ENCODE results near the gene FOXA3.
A peak's percentile ranks its signal among the peaks of the same experiment; 100 is the strongest.

The FOXA3 gene

GRCh38 chr19:45901912-45902650 is 38.0 kb downstream of the FOXA3 start, which contains the start of gene MYPOP (continued):
- peak; percentile 59; the same call in 1 of the 2 replicates for TF ChIP-seq BCL11B (tag by site-specific recombination; IDR thresholded peaks at IDR 0.05; ENCODE audit: low read depth)
- no peak for TF ChIP-seq HOXA7 (CRISPR knock-in tag; IDR thresholded peaks at IDR 0.05; ENCODE audit: borderline replicate concordance)
- no peak for TF ChIP-seq ZNF596 (tag by site-specific recombination; IDR thresholded peaks at IDR 0.05)
- peak; percentile 63 for TF ChIP-seq ZNF398 (tag by site-specific recombination; IDR thresholded peaks at IDR 0.05)
- TF ChIP-seq ZNF692 (tag by site-specific recombination; IDR thresholded peaks at IDR 0.05): peak; percentile 17; the same call in 1 of the 2 replicates
- 0 out of 2 replicates have a peak, but pooled peaks have one; percentile 17 for TF ChIP-seq GLIS1 (tag by site-specific recombination; IDR thresholded peaks at IDR 0.05)
- TF ChIP-seq ZBTB17 (tag by site-specific recombination; IDR thresholded peaks at IDR 0.05): no peak; the same call in 1 of the 2 replicates
- 0 out of 2 replicates have a peak, but pooled peaks have one; percentile 12 for TF ChIP-seq ZBTB11 (tag by site-specific recombination; conservative IDR thresholded peaks at IDR 0.05; ENCODE audit: low read depth)
- TF ChIP-seq ZFHX2 (tag by site-specific recombination; conservative IDR thresholded peaks at IDR 0.05): no peak
- no peak for TF ChIP-seq REPIN1 (tag by site-specific recombination; IDR thresholded peaks at IDR 0.05; ENCODE audit: low read depth)
- TF ChIP-seq ZNF335 (tag by site-specific recombination; conservative IDR thresholded peaks at IDR 0.05): peak; percentile 98
- no peak for TF ChIP-seq ZNF548 (tag by site-specific recombination; IDR thresholded peaks at IDR 0.05)
- TF ChIP-seq RBAK (tag by site-specific recombination; IDR thresholded peaks at IDR 0.05): no peak
- TF ChIP-seq ZXDB (tag by site-specific recombination; IDR thresholded peaks at IDR 0.05): no peak
- 0 out of 2 replicates have a peak, but pooled peaks have one; percentile 31 for TF ChIP-seq ZNF157 (tag by site-specific recombination; IDR thresholded peaks at IDR 0.05)
- TF ChIP-seq CTCF (tag by site-specific recombination; IDR thresholded peaks at IDR 0.05): peak; percentile 39
- no peak for TF ChIP-seq ZFP3 (tag by site-specific recombination; IDR thresholded peaks at IDR 0.05; ENCODE audit: low read depth)
- no peak for TF ChIP-seq ZNF701 (tag by site-specific recombination; IDR thresholded peaks at IDR 0.05)
- no peak for TF ChIP-seq ZNF133 (tag by site-specific recombination; IDR thresholded peaks at IDR 0.05)
- TF ChIP-seq ZNF19 (tag by site-specific recombination; IDR thresholded peaks at IDR 0.05; ENCODE audit: low read depth): no peak
- TF ChIP-seq, protein P1, sequence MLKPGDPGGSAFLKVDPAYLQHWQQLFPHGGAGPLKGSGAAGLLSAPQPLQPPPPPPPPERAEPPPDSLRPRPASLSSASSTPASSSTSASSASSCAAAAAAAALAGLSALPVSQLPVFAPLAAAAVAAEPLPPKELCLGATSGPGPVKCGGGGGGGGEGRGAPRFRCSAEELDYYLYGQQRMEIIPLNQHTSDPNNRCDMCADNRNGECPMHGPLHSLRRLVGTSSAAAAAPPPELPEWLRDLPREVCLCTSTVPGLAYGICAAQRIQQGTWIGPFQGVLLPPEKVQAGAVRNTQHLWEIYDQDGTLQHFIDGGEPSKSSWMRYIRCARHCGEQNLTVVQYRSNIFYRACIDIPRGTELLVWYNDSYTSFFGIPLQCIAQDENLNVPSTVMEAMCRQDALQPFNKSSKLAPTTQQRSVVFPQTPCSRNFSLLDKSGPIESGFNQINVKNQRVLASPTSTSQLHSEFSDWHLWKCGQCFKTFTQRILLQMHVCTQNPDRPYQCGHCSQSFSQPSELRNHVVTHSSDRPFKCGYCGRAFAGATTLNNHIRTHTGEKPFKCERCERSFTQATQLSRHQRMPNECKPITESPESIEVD (tag by site-specific recombination; IDR thresholded peaks at IDR 0.05): no peak
- TF ChIP-seq, protein P2, sequence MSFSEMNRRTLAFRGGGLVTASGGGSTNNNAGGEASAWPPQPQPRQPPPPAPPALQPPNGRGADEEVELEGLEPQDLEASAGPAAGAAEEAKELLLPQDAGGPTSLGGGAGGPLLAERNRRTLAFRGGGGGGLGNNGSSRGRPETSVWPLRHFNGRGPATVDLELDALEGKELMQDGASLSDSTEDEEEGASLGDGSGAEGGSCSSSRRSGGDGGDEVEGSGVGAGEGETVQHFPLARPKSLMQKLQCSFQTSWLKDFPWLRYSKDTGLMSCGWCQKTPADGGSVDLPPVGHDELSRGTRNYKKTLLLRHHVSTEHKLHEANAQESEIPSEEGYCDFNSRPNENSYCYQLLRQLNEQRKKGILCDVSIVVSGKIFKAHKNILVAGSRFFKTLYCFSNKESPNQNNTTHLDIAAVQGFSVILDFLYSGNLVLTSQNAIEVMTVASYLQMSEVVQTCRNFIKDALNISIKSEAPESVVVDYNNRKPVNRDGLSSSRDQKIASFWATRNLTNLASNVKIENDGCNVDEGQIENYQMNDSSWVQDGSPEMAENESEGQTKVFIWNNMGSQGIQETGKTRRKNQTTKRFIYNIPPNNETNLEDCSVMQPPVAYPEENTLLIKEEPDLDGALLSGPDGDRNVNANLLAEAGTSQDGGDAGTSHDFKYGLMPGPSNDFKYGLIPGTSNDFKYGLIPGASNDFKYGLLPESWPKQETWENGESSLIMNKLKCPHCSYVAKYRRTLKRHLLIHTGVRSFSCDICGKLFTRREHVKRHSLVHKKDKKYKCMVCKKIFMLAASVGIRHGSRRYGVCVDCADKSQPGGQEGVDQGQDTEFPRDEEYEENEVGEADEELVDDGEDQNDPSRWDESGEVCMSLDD (tag by site-specific recombination; IDR thresholded peaks at IDR 0.05): peak; percentile 84
- TF ChIP-seq, protein P3, sequence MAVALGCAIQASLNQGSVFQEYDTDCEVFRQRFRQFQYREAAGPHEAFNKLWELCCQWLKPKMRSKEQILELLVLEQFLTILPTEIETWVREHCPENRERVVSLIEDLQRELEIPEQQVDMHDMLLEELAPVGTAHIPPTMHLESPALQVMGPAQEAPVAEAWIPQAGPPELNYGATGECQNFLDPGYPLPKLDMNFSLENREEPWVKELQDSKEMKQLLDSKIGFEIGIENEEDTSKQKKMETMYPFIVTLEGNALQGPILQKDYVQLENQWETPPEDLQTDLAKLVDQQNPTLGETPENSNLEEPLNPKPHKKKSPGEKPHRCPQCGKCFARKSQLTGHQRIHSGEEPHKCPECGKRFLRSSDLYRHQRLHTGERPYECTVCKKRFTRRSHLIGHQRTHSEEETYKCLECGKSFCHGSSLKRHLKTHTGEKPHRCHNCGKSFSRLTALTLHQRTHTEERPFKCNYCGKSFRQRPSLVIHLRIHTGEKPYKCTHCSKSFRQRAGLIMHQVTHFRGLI (tag by site-specific recombination; IDR thresholded peaks at IDR 0.05): peak; percentile 98

All from HEK293 (cell line).